Colon (tissue), 2 donors: Measurements from ENCODE around the gene PEA15.

ENCODE experiments used
- FAIRE-seq: peaks from 2 replicates; lab custom pipeline; 2012; peaks lifted over from hg19 to GRCh38; lab: Jason Lieb, UNC
- donor health status: control.
- donor health status: control.

The PEA15 gene

GRCh38 chr1:160179336-160179735 is 25.8 kb upstream of the PEA15 start:
- FAIRE-seq: no peak

- FAIRE-seq: no peak
Measured at GRCh38 chr1:160186246-160186645, 18.9 kb upstream of the PEA15 start.

GRCh38 chr1:160186729-160187128 is 18.5 kb upstream of the PEA15 start:
- FAIRE-seq: no peak

GRCh38 chr1:160187407-160187806 is 17.8 kb upstream of the PEA15 start:
- FAIRE-seq: no peak

- no peak for FAIRE-seq
Measured at GRCh38 chr1:160188341-160188740, 16.8 kb upstream of the PEA15 start.

- FAIRE-seq: no peak
Measured at GRCh38 chr1:160189649-160190625, 15.2 kb upstream of the PEA15 start, which contains the start of gene CASQ1. Gene CASQ1, plus strand, starts transcription at chr1:160190575. Its CDS starts 177 bp downstream, at chr1:160190752.

- no peak for FAIRE-seq
Measured at GRCh38 chr1:160191756-160192155, 13.4 kb upstream of the PEA15 start.

- no peak for FAIRE-seq
Measured at GRCh38 chr1:160192234-160192633, 12.9 kb upstream of the PEA15 start.

- FAIRE-seq: no peak
Measured at GRCh38 chr1:160193091-160193819, 11.9 kb upstream of the PEA15 start.

- no peak for FAIRE-seq
Measured at GRCh38 chr1:160193832-160194736, 11.1 kb upstream of the PEA15 start.

GRCh38 chr1:160194737-160195059 is 10.5 kb upstream of the PEA15 start:
- FAIRE-seq: no peak

- no peak for FAIRE-seq
Measured at GRCh38 chr1:160196143-160196542, 9.0 kb upstream of the PEA15 start.

- no peak for FAIRE-seq
Measured at GRCh38 chr1:160197231-160197630, 8.0 kb upstream of the PEA15 start.

- no peak for FAIRE-seq
Measured at GRCh38 chr1:160200786-160201185, 4.4 kb upstream of the PEA15 start.

- FAIRE-seq: no peak
Measured at GRCh38 chr1:160204526-160205241, 500 bp upstream of the PEA15 start.

GRCh38 chr1:160206036-160206389 is 829 bp downstream of the PEA15 start:
- no peak for FAIRE-seq

- FAIRE-seq: no peak
Measured at GRCh38 chr1:160206421-160207117, 1.4 kb downstream of the PEA15 start.

- FAIRE-seq: no peak
Measured at GRCh38 chr1:160207118-160207650, 2.0 kb downstream of the PEA15 start.

GRCh38 chr1:160207771-160208556 is 2.8 kb downstream of the PEA15 start:
- FAIRE-seq: no peak
